Measurements from ENCODE around the gene IDH3G.

IDH3G gene

GRCh38 chrX:153814591-153815315, 20.6 kb upstream of the IDH3G start:
- DNase-seq = no peak

DNA sequence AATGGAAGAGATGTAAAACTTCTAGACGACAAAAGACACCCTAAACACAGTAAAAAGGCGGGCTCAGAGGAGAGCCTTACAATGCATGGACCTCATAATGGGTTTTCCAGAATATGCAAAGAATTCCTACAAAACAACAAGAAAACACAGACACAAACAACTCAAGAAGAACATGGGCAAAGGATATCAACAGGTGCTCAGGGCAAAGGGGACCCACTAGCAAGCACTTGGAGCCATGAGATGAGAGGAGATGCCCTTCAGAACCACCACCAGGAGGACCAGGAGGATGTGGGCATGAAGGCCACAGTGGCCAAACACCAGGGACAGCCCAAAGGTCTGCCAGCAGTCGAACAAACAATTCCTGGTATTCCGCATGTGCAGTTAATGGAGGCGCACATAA, 19.0 kb upstream of the IDH3G start:
- DNase-seq = no peak

DNA sequence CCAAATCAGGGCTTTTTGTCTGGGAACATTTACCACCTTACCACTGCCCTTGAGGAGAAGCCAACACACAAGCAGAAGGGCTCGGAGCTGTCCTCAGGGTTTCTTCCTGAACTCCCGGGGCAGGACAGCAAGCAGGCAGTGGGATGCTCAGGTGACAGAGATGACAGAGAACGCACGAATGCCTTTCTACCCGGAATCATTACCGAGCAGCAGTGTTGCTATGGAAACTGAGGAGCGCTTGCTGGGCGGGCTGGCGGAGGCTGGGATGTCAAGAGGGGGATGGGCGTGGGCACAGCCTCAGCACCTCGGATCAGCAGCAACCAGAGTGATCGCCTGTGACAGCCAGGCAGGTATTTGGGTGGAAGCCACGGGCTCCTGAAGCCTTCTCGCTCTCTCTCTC, 18.0 kb upstream of the IDH3G start:
- DNase-seq = no peak

GRCh38 chrX:153807976-153808375, 13.8 kb upstream of the IDH3G start:
- DNase-seq = no peak

DNA sequence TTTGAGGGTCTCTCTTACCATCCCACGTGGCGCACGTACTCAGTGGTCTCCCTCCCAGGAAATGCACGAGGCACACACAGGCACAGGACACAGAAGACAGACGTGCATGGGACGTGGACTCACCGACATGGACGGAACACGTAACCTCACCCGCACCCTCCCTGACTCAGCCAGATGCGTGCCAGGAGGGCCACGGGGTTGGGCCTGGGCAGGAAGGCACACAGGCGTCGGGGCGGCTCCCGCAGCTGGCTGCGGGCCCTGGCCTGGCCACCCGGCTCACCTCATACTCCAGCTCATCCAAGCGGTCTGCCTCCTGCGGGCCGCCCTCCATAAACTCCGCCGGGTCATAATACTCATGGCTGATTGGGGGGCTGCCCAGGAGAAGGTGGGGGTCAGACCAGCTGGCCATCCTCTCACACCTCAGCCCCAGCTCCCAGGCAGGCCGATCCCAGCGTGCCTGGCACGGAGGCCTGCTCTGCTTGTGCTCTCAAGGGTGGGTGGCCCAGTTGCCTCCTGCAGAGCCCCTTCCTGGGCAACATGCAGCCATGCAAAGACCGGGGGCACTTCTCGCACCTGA, 12.9 kb upstream of the IDH3G start:
- no peak for DNase-seq

- DNase-seq = no peak
Measured at GRCh38 chrX:153805436-153805835, 11.3 kb upstream of the IDH3G start.

DNA sequence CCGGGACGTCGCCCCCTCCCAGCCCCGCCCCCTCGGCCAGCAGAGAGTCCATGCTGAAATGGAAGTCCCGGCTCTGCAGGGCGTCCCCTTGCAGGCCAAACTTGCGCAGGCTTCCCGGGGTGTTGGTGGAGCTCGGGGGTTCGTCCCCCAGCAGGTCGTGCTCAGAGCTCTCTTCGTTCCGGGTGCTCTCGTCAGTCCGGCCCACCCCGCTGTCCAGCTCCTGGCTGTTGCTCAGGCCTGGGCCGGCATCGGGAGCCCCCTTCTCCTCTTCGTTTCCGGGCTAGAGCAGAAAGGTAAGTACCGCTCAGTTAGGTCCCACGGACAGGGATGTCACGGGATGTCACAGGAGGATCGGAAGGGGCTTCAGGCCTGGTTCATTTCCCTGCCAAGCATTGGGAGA, 10.4 kb upstream of the IDH3G start:
- no peak for DNase-seq

- DNase-seq = no peak
Measured at GRCh38 chrX:153804100-153804595, 10.0 kb upstream of the IDH3G start.

DNA sequence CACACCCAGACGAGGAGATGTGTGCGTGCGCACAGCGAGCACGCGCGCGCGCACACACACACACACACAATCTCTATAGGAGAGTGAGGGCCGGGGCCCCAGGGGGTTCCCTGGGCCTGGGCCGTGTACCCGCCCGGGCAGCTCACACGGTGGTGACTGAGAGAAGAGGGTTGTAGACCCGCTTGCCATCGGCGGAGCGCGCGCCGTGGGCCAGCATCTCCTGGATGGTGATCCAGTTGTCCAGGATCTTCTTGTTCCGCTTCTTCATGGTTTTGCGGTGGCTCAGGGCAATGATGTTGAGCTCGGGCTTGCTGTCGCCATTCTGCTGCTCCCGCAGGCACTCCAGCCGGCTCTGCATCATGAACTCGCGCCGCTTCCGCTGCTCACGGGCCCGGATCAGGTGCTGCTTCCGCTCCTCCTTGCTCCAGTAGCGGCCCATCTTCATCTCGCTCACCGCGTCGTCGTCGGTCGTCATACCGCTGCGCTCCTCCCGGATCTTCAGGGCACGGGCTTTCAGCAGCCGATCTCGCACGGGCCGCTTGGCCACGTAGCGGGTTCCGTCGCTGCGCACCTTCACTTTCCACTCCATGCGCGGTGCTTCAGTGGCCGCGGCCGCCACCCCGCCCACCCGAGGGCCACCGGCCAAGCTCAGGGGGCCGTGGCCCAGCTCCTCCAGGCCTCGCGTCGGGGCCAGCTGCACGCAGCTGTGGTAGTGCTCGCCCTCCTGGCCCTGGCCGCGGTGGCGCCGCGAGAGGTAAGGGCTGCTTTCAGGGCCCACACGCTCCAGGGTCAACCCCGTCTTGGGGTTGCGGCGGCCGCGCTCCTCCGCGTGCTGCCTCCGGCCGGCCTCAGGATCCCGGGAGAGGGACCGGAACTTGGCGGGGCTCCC, 9.3 kb upstream of the IDH3G start:
- DNase-seq = no peak

GRCh38 chrX:153802513-153803045, 8.4 kb upstream of the IDH3G start:
- DNase-seq = no peak

DNA sequence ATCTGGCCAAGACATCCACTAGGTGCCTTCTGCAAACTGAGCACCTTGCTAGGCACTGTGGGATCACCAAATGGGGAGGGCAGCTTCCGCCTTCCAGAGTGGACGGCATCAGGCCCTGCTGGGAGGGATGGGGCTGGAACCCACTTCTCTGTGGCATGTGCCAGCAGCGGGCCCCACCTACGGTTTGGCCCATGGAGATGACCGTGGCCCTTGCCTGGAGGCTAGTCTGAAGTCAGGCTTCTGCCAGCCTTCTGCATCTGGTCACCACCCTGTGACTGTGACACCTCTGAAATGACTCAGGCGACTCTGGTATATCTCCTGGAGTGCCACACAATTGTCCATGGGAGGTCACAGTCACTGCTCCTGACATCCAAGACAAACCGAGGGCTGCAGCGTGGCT, 7.5 kb upstream of the IDH3G start:
- DNase-seq = no peak

DNA sequence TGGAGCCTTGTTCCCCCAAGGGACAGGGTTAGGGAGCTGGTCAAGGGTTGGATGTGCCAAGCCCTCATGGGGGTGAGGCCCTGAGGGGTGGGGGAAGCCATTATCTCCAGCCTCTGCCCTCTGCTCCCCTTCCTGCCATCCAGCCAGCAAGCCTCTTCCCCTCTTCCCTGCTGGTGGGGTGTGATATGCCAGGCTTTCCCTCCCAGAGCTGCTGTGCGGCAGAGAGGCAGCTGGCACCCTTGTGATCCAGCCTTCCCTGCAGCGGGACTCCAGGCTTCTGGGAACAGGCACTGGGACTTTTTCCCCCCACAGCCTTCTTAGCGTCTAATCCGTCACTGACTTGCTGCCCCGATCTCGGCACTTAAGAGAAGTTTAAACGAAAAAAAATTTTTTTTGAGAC, 6.6 kb upstream of the IDH3G start:
- no peak for DNase-seq

DNA sequence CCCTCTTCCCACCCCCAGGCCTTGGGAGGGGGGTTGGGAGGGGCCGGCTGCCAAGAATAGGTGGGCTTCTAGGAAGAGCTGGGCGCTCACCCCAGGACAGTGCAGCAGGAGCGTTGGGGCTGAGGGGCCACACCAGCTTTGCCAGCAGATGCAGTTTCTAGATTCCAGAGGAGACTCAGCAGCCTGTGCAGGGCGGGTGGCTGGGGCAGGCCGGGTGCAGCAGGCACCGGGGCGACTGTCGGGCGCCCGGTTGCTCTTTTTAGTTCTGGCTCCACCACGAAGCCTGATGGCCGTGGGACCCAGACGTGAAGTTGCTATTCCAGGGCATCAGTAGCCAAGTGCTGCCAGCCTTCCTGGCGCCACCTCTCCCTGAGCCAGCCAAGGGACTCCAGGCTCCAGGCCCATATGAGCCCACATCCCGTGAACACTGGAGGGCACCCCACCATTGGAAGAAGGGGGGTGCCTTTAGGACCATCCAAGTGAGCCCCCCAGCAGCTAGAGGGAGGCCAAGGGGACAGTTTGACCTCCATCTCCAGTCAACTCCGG, 6.1 kb upstream of the IDH3G start:
- no peak for DNase-seq

GRCh38 chrX:153799326-153799725, 5.2 kb upstream of the IDH3G start:
- DNase-seq = no peak

DNA sequence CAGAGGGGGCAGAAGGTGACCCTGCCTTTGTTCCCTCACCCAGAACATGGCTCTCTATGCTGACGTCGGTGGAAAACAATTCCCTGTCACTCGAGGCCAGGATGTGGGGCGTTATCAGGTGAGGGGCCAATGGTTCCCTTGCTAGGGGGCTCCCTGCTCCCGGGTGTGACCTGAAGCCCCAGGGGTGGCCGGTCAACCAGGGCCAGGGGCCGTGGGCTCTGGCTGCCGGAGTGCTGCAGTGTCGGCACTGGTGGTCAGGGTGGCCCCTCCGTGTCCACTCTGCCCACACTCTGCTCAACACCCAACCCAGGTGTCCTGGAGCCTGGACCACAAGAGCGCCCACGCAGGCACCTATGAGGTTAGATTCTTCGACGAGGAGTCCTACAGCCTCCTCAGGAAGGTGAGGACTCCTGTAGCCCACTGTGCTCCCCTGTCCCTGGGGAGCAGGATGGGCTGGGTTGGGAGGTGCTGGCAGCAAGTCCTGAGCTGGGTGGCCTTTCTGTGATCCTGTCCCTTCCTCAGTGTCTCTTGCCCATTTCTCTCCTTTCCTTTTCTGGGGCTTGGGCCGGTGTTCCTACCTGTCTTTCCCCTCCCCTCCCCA, 3.3 kb upstream of the IDH3G start:
- no peak for DNase-seq

DNA sequence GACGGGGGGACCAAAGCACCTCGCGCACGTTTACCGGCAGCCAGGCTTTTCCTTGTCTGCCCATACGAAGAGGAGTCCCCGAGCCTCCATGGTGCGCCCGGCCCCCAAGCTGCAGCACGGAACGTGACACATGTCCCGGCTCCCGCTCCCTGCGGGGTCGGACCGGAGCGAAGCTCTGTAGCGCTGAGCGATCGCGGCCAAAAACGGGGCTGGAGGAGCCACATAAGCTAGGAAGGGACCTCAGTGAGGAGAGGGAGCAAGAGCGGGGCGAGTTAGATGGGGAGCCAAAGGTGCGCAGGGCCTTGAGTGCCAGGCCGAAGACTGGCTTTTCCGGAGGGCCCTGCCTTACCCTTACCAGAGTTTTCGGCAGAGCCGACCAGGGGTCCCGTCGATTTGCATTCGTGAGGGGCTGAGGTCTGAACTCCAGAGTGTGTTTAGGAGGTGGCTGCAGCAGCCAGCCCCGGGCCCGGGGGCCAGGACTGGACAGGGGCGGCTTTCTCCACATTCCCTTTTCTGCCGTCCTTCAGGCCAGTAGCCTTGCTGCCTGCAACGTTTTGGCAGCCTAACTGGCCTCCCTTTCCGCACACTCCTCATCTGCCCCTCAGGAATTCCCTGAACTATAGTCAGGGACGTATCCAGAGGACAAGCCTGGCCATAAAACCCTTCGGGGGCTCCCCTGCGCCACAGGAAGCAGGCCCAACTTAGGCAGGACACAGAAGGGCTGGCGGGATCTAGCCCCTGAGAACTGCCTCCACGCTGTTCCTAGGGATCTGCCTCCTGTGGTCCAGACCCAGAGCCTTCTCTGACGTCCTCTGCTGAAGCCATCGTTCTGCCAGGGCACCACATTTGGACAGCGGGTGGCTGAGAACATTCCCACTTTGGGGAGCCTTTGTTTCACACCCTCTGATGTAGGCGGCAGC, 982 bp upstream of the IDH3G start:
- DNase-seq = no peak

GRCh38 chrX:153793291-153793690, 884 bp downstream of the IDH3G start:
- DNase-seq = no peak

DNA sequence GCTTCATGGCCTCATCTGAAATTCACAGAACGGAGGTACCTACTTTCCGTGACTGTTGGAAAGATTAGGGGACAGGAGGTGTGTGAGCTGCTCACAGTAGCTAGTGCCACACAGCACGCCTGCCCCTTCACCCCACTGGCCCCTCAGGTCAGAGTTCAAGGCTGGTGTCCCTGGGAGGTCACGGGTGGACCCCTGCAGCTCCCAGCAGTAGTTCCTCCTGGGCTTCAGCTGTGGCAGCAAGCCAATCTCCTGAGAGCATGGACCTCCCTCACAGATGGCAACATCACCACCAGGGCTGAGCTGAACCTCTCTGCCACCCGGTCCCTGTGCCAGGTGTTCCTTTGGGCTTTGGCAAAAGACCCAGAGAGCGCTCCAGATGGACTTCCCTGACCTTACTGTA, 1.8 kb downstream of the IDH3G start:
- DNase-seq = no peak

- DNase-seq = no peak
Measured at GRCh38 chrX:153791104-153791852, 2.9 kb downstream of the IDH3G start.

DNA sequence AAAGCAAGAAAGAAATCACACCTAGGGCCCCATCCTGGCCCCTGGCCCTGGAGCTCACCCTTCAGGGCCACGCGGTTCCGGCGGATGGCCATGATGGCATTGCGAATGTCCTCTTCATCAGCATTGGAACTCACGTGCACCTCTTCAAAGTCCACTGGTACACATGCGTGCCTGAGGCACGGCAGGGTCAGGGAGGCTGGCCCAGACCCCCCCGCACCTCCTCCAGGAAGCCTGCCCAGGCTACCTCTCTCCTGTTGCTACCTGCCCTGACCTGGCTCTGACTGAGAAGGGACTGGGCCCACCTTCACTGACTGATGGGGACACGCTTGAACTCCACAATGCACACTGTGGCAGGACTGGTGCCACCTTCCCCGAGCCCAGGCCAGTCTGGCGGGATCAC, 4.5 kb downstream of the IDH3G start:
- no peak for DNase-seq

GRCh38 chrX:153786669-153787068, 7.5 kb downstream of the IDH3G start:
- DNase-seq = no peak
